Measurements from ENCODE around the gene EFCAB6.

The EFCAB6 gene

GRCh38 chr22:43845981-43846380 is 33.9 kb upstream of the EFCAB6 start:
- no peak for DNase-seq (ENCODE audit: extremely low read depth, insufficient read length)
- H3K36me3 ChIP-seq (ENCODE audit: control insufficient read depth, insufficient read depth, low read length): no peaks in the 10 kb centered on the region
- H3K4me3 ChIP-seq (replicated peaks; ENCODE audit: low read depth, low read length): no peak overlapping the region
- no peak for TF ChIP-seq CTCF (IDR thresholded peaks at IDR 0.05; ENCODE audit: insufficient read depth, low read length, poor library complexity, severe bottlenecking)
- no peaks in the 10 kb centered on the region; the same call in 1 of the 2 replicates for H3K27me3 ChIP-seq (replicated peaks; ENCODE audit: control insufficient read depth, insufficient read depth, low read length)

GRCh38 chr22:43844560-43845545 is 32.7 kb upstream of the EFCAB6 start:
- no peak for DNase-seq (ENCODE audit: extremely low read depth, insufficient read length)
- H3K36me3 ChIP-seq (ENCODE audit: control insufficient read depth, insufficient read depth, low read length): no peaks in the 10 kb centered on the region
- H3K4me3 ChIP-seq (replicated peaks; ENCODE audit: low read depth, low read length): no peak overlapping the region
- TF ChIP-seq CTCF (IDR thresholded peaks at IDR 0.05; ENCODE audit: insufficient read depth, low read length, poor library complexity, severe bottlenecking): no peak
- H3K27me3 ChIP-seq (replicated peaks; ENCODE audit: control insufficient read depth, insufficient read depth, low read length): no peaks in the 10 kb centered on the region; the same call in 1 of the 2 replicates

- TF ChIP-seq CTCF (IDR thresholded peaks at IDR 0.05; ENCODE audit: insufficient read depth, low read length, poor library complexity, severe bottlenecking): no peak
- no peaks in the 10 kb centered on the region for H3K36me3 ChIP-seq (ENCODE audit: control insufficient read depth, insufficient read depth, low read length)
- DNase-seq (ENCODE audit: extremely low read depth, insufficient read length): no peak
- H3K27me3 ChIP-seq (replicated peaks; ENCODE audit: control insufficient read depth, insufficient read depth, low read length): no peaks in the 10 kb centered on the region; the same call in 1 of the 2 replicates
- H3K4me3 ChIP-seq (replicated peaks; ENCODE audit: low read depth, low read length): no peak overlapping the region
Measured at GRCh38 chr22:43843783-43844530, 31.9 kb upstream of the EFCAB6 start.

- no peaks in the 10 kb centered on the region; the same call in 1 of the 2 replicates for H3K27me3 ChIP-seq (replicated peaks; ENCODE audit: control insufficient read depth, insufficient read depth, low read length)
- no peaks in the 10 kb centered on the region for H3K36me3 ChIP-seq (ENCODE audit: control insufficient read depth, insufficient read depth, low read length)
- DNase-seq (ENCODE audit: extremely low read depth, insufficient read length): no peak
- H3K4me3 ChIP-seq (replicated peaks; ENCODE audit: low read depth, low read length): no peak overlapping the region
- TF ChIP-seq CTCF (IDR thresholded peaks at IDR 0.05; ENCODE audit: insufficient read depth, low read length, poor library complexity, severe bottlenecking): no peak
Measured at GRCh38 chr22:43841742-43842141, 29.6 kb upstream of the EFCAB6 start.

GRCh38 chr22:43840851-43841250 is 28.7 kb upstream of the EFCAB6 start:
- no peak overlapping the region for H3K4me3 ChIP-seq (replicated peaks; ENCODE audit: low read depth, low read length)
- no peaks in the 10 kb centered on the region; the same call in 1 of the 2 replicates for H3K27me3 ChIP-seq (replicated peaks; ENCODE audit: control insufficient read depth, insufficient read depth, low read length)
- H3K36me3 ChIP-seq (ENCODE audit: control insufficient read depth, insufficient read depth, low read length): no peaks in the 10 kb centered on the region
- DNase-seq (ENCODE audit: extremely low read depth, insufficient read length): no peak
- TF ChIP-seq CTCF (IDR thresholded peaks at IDR 0.05; ENCODE audit: insufficient read depth, low read length, poor library complexity, severe bottlenecking): no peak

All from GM06990 (cell line).